OCI-LY7 (cell line): ENCODE measurements around the gene PRMT5.

Source experiments
- EZH2phosphoT487 ChIP-seq: fragments of 200-600 bp; sonication (generic); IDR thresholded peaks from 2 replicates; pipeline ENCODE4 v1.6.1; 2018; ENCODE audit warnings: low read depth, borderline replicate concordance, mild to moderate bottlenecking, mixed run types, antibody characterized with exemption, low read length, moderate library complexity, mixed read lengths
- TF ChIP-seq, protein P1 (sequence below): fragments of 200-600 bp; sonication (generic); conservative IDR thresholded peaks from 2 replicates; pipeline ENCODE4 v1.5.1; 2014; ENCODE audit warnings: mild to moderate bottlenecking, antibody characterized with exemption, low read length, moderate library complexity, mixed read lengths

- TF ChIP-seq, protein P1, sequence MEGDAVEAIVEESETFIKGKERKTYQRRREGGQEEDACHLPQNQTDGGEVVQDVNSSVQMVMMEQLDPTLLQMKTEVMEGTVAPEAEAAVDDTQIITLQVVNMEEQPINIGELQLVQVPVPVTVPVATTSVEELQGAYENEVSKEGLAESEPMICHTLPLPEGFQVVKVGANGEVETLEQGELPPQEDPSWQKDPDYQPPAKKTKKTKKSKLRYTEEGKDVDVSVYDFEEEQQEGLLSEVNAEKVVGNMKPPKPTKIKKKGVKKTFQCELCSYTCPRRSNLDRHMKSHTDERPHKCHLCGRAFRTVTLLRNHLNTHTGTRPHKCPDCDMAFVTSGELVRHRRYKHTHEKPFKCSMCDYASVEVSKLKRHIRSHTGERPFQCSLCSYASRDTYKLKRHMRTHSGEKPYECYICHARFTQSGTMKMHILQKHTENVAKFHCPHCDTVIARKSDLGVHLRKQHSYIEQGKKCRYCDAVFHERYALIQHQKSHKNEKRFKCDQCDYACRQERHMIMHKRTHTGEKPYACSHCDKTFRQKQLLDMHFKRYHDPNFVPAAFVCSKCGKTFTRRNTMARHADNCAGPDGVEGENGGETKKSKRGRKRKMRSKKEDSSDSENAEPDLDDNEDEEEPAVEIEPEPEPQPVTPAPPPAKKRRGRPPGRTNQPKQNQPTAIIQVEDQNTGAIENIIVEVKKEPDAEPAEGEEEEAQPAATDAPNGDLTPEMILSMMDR, result no peak
- TF ChIP-seq EZH2phosphoT487, result no peak
Measured at GRCh38 chr14:22908601-22909000, 20.6 kb downstream of the PRMT5 start.
